Measurements from ENCODE around the gene LIPT2. TPM values are rescaled to one million over a fixed set of nuclear protein-coding genes. Genes with fewer than 3 reads are reported as not detected.
A peak's percentile ranks its signal among the peaks of the same experiment; 100 is the strongest.

Gene LIPT2
- total RNA-seq, 4 donors from 2014 or later: 0.59 to 9.4 (median 6.1) TPM

- Histone ChIP-seq H3K27ac (no peak overlapping the region), H3K36me3 (no peaks in the 10 kb centered on the region), H3K4me1 (peaks cover 0 to 3% (median 0%) of the 10 kb centered on the region in 4 donors), H3K27me3 (no peaks in the 10 kb centered on the region), H3K9me3 (no peaks in the 10 kb centered on the region), H3K4me3 (no peak overlapping the region)
- peak in 1 of 2 donors; percentile 74 for DNase-seq (ENCODE audit: low spot score in 2 of 2)
- peak; percentile 53 to 87 (median 66) for TF ChIP-seq CTCF (IDR thresholded peaks at IDR 0.05)
- TF ChIP-seq EP300 (IDR thresholded peaks at IDR 0.05): peak in 1 of 2 donors; percentile 37
- no peak for TF ChIP-seq POLR2A (IDR thresholded peaks at IDR 0.05)
- 40 to 45% methylated on average over 2 of the region's 2 CpGs for WGBS, 2 donors
Measured at GRCh38 chr11:74449369-74449931, 44.1 kb downstream of the LIPT2 start.

- Histone ChIP-seq H3K4me3 (no peak overlapping the region), H3K27ac (no peak overlapping the region), H3K36me3 (no peaks in the 10 kb centered on the region), H3K27me3 (no peaks in the 10 kb centered on the region), H3K9me3 (no peaks in the 10 kb centered on the region), H3K4me1 (peaks cover 0 to 3% (median 0%) of the 10 kb centered on the region in 4 donors)
- no peak for DNase-seq (ENCODE audit: low spot score in 2 of 2)
- TF ChIP-seq POLR2A (IDR thresholded peaks at IDR 0.05) (no peak), EP300 (IDR thresholded peaks at IDR 0.05) (no peak), CTCF (IDR thresholded peaks at IDR 0.05) (no peak)
Measured at GRCh38 chr11:74447720-74448119, 45.8 kb downstream of the LIPT2 start.

GRCh38 chr11:74446532-74446938 is 47.0 kb downstream of the LIPT2 start:
- peaks cover 0 to 3% (median 0%) of the 10 kb centered on the region in 4 donors for H3K4me1 ChIP-seq
- no peaks in the 10 kb centered on the region for H3K36me3 ChIP-seq
- H3K9me3 ChIP-seq: no peaks in the 10 kb centered on the region
- H3K27me3 ChIP-seq: no peaks in the 10 kb centered on the region
- TF ChIP-seq POLR2A (IDR thresholded peaks at IDR 0.05) (no peak), CTCF (IDR thresholded peaks at IDR 0.05) (no peak), EP300 (IDR thresholded peaks at IDR 0.05) (no peak)
- no peak overlapping the region for H3K4me3 ChIP-seq
- 45 to 70% methylated on average over 1 of the region's 1 CpG for WGBS, 2 donors
- no peak overlapping the region for H3K27ac ChIP-seq
- no peak for DNase-seq (ENCODE audit: low spot score in 2 of 2)

- 80% methylated on average over 9 of the region's 9 CpGs for WGBS, 2 donors
- peaks cover 0 to 3% (median 0%) of the 10 kb centered on the region in 4 donors for H3K4me1 ChIP-seq
- H3K36me3 ChIP-seq: no peaks in the 10 kb centered on the region
- TF ChIP-seq CTCF (IDR thresholded peaks at IDR 0.05): no peak
- TF ChIP-seq POLR2A (IDR thresholded peaks at IDR 0.05): no peak
- TF ChIP-seq EP300 (IDR thresholded peaks at IDR 0.05): no peak
- peaks cover 0 to 7% (median 0%) of the 10 kb centered on the region in 4 donors for H3K9me3 ChIP-seq
- no peak overlapping the region for H3K27ac ChIP-seq
- no peaks in the 10 kb centered on the region for H3K27me3 ChIP-seq
- DNase-seq (ENCODE audit: low spot score in 2 of 2): no peak
- no peak overlapping the region for H3K4me3 ChIP-seq
Measured at GRCh38 chr11:74444173-74444826, 49.2 kb downstream of the LIPT2 start.

GRCh38 chr11:74443071-74443864 is 50.3 kb downstream of the LIPT2 start:
- Histone ChIP-seq H3K9me3 (peaks cover 0 to 7% (median 0%) of the 10 kb centered on the region in 4 donors), H3K27ac (no peak overlapping the region), H3K27me3 (no peaks in the 10 kb centered on the region), H3K36me3 (no peaks in the 10 kb centered on the region), H3K4me1 (no peaks in the 10 kb centered on the region), H3K4me3 (no peak overlapping the region)
- WGBS, 2 donors: 56 to 60% methylated on average over 8 of the region's 8 CpGs
- no peak for DNase-seq (ENCODE audit: low spot score in 2 of 2)
- no peak for TF ChIP-seq EP300 (IDR thresholded peaks at IDR 0.05)
- no peak for TF ChIP-seq CTCF (IDR thresholded peaks at IDR 0.05)
- no peak for TF ChIP-seq POLR2A (IDR thresholded peaks at IDR 0.05)
